GM18507 (cell line): Measurements from ENCODE around the gene ICE2.

Experiments
- DNase-seq: peaks from one replicate; pipeline ENCODE4 v3.0.0; 2011; ENCODE audit warnings: low read depth; ENCODE audit not compliant: insufficient read length; ENCODE audit errors: extremely low spot score
- FAIRE-seq: peaks from 2 replicates; lab custom pipeline; 2011; peaks lifted over from hg19 to GRCh38; lab: Jason Lieb, UNC

The ICE2 gene, protein sequence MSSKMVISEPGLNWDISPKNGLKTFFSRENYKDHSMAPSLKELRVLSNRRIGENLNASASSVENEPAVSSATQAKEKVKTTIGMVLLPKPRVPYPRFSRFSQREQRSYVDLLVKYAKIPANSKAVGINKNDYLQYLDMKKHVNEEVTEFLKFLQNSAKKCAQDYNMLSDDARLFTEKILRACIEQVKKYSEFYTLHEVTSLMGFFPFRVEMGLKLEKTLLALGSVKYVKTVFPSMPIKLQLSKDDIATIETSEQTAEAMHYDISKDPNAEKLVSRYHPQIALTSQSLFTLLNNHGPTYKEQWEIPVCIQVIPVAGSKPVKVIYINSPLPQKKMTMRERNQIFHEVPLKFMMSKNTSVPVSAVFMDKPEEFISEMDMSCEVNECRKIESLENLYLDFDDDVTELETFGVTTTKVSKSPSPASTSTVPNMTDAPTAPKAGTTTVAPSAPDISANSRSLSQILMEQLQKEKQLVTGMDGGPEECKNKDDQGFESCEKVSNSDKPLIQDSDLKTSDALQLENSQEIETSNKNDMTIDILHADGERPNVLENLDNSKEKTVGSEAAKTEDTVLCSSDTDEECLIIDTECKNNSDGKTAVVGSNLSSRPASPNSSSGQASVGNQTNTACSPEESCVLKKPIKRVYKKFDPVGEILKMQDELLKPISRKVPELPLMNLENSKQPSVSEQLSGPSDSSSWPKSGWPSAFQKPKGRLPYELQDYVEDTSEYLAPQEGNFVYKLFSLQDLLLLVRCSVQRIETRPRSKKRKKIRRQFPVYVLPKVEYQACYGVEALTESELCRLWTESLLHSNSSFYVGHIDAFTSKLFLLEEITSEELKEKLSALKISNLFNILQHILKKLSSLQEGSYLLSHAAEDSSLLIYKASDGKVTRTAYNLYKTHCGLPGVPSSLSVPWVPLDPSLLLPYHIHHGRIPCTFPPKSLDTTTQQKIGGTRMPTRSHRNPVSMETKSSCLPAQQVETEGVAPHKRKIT

DNA sequence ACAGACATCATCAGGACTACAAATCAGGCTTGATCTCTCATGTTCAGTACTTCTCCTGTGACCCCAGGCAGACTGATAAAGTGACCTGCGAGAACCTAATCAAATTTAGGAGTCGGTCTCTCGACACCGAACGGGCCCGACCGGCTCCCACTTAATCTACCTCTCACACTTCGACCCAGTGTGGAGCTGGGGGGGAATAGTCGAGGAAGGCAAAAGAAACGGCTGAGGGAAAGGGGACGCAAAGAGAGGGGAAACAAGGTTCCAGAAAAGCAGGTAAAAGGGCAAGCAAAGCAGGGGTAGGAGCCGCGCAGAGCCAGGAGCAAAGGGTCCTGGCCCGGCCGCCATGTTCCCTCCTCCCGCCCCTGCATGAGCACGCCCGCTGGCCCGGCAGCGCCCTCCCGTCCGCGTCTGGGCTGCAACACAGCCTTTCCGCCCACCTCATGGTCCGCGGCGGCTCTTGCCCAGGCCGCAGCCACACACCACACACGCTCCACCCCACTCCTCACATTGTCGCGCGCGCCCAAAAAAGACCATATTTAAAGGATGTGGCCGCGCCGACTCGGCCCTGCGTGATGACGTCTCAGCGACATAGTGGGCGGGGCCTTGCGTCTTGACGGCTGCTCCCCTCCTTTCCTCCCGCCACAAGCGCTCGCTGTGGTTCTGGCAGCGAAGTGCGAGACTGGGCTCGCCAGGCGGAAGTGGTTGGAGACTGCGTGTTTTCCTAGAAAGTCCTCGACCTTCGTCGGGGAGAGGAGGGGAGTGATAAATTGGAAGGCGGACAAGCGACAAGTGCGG is at the start of gene ICE2:
Gene ICE2, minus strand, starts transcription at position 577 of the 795 bp plus-strand sequence. CDS start 1,165 bp downstream, outside the sequence.
- DNase-seq (peak; percentile 82), FAIRE-seq (peak; percentile 95)

DNA sequence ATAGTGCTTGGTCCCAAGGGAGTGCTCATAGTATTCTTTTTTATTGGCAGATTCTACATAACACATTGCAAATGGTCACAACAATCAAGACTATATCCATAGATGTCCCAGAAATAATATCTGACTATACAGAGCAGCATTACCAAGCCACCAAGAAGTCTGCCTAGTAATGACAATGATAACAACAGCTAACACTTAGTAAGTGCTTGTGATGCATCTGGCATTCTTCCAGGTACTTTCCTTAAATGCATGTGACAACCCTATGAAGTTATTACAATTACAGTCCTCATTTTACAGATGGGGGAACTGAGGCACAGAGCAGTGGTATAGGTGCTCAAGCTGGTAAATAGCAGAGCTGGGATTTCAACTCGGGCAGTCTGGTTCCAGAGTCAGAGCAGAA is 49.6 kb upstream of the ICE2 start:
- no peak for DNase-seq

DNA sequence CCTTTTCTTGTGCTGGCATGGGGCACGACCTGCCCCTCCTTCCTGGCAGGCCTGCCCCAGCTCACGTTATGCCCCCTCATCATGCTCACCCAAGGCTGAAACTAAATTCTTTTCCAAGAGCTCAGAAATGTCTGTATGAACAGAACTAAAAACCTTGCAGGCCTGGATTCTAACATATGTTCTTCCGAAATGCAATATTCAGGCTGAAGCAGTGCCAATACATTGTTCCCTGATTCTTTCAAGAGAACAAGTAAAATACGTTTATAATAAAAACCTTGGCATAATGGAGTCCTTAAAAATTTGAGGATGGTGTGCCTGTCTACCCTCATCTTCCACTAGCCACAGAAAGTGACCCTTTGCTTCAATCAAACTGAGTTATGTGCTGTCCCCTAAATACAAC is 48.5 kb upstream of the ICE2 start:
- FAIRE-seq (no peak), DNase-seq (no peak)

More for the DNA sequence above, 49.6 kb upstream of the ICE2 start:
- peak; percentile 38 for FAIRE-seq

DNA sequence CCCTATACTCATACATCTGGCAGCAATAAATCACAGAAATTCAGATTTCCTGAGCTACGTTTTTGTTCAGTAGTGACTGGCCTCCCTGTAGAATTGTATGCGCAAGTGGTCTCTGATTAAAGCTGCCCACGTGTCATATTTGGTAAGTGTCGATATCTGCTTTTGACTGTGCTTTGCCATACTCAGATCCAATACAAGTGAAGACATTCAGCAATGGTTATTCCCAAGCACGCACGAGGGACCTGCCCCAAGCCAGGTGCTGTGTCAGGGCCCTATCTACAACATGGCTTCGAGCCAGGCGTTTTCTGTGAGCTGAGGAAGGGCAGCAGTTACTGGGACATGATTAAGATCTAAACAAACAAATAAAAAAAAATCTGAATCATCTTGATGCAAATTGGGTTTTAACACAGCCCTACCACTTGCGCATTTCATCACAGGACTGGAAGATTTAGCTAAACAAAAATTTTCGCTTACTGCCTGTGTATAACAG is 47.2 kb upstream of the ICE2 start:
- no peak for FAIRE-seq
- DNase-seq: no peak

DNA sequence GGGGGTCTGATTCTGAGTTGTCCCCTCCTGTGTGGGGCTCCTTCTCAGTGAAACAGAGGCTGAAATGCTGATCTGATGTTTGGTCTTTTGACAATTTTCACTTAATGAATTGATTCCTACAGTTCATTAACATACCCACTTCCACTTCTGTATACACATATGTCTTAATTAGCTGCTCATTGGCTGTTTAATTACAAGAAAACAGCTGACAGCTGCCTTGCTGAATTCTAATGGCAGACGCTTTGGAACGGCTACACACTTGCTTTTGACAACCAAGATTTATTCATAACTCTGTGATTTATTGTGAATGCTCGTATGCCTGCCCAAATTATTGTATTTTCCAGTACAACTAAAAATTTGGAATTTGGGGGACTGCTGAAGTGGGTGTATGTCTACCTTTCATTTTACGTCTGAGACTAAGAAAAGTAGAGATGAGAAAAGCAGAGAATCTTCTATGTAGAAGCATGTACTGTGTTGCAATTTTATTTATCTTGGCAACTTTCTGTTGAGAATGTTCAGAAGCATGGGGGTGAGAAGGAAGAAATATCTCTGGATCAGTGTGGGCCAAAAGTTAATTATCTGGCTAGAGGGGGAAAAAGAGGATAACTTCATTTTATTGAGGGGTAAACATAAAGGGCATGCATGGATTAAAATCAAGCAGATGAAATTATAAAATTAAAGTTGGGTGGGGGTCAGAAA is 46.5 kb upstream of the ICE2 start:
- DNase-seq (no peak), FAIRE-seq (no peak)

DNA sequence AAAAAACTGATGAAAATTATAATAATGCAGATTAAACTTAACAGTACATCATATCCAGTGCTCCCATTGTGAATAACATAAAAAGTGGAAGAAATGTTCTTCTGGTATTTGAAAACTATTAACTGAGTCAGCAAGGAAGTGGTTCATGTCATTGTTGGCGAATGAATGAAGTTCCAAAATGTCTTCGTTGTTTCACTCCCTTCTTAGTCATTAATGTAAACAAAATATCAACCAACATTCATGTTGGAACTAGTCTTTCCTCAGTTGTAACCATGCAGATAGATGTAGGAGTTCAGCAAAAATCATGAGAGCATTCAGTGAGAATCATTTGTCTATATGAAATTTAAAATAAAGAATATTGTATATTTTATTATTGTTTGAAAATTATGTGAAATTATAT is 44.1 kb upstream of the ICE2 start:
- FAIRE-seq (no peak), DNase-seq (no peak)

DNA sequence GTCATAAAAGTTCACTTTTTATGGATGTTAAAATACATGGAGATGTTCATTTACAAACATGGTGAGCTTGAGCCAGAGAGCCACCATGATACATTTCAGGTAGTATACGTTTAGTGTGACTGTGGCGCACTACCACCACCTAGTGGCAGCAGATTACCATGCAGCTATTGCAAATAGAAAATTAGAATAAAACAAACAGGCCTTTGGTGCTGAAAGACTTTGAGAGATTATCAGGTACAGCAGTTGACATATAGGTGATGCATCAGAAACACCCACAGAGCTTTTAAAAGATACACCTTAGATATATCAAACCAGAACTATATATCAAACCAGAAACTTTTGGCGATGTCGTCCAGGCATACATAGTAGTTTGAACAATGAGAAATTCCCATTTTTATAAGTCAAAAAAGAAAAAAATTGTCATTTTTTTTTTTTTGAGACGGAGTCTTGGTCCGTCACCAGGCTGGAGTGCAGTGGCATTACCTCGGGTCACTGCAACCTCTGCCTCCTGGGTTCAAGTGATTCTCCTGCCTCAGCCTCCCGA is 42.0 kb upstream of the ICE2 start:
- FAIRE-seq: peak; percentile 82
- DNase-seq: peak; percentile 22

DNA sequence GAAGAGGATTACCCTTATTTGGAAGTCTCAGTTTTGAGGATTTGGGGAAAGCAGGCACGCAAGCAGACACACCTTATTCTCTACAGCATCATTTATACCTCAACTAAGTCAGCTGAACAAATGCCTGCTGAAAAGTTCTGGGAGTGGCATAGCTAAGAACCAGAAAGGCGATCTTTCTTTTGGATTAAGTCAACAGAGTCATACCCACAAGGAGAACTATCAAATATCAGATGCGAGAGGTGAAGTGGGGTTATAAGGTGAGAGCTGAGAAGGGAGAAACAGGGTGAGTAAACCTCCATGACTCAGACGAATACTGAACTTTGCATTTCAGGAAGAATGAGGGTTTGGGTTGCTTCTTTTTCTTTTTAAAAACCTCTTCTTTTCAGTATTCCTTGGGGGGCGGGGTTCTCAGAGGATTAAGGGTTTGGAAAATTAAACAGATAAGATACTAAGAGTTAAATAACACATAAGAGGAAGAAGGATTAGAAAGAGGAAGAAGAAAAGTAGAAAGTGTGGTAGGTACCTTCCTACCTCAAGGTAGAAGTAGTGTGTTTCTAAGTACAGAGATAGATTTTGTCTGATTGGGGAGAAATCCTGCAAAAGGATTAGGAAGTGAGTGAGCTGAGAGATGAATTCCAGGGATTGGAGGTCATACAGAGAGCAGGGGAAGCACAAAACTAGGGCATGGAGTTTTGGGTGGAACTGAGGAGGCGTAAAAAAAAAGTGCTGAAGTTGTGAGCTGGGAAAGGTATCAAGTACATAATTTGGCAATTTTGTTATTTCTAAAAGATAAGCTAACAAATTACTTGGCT is 41.3 kb upstream of the ICE2 start:
- FAIRE-seq (peak; percentile 71), DNase-seq (no peak)

DNA sequence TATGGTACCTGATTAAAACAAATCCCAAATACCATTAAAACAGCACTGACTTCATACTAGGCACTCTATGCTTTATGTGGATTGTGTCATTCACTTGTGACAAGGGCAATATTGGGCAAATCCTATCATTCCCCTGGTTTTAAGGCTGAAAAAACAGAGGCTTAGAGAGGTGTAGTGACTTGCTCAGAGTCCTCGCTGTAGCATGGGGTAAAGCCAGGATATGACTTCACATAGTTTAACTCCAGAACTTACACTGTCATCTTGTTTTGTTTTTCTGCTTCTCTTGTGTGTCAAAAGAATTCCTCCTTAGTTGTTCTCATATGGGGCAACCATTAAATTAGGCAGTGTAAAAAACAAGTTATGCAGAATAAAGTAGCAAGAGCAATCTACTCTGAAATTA is 40.3 kb upstream of the ICE2 start:
- no peak for FAIRE-seq
- no peak for DNase-seq

DNA sequence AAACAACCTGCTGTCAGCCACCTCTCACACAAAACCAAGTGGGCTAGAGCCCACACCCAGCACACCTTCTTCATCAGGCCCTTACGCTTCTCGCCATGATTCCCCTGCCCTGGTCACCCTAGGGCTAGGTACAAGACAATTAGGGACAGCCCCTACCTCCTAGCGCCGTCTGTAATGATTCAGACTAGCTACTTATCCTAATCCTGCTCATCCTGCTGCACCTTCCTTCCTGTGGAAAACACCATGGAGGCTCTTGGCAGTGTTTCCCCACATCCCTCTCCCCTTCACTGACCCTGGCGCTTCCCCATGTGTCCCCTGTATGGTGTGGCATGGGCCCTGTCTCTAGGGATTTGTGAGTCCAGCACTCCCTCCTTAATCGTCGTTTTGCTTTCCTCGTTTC is 39.6 kb upstream of the ICE2 start:
- no peak for DNase-seq
- FAIRE-seq: no peak

DNA sequence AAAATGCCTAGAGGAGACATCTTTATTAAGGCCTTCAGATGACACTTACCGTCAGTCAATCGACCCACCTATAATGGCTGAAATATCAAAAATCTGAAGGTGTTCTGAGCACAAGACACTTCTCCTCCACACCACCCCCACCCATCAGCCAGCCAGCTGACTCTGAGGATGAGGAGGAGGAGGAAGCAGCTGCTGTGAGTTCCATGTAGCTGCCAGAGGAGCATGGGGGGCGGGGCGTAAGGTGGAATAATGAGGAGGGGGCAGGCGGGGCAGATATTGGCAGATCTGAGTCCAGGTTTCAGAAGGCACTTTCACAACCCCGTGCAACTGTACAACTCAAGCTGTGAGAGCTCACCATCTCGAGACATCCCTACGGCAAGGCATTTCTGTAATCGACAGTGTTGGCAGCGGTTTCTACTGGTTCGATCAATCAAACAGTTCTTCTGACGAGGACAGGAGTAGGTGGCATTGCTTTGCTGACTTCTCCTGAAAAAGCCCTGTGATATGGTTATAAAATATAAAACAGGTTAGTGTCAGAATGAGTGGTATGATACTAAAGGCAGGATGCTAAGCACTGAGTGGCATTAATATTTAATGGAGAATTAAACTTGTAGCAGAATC is 35.4 kb upstream of the ICE2 start:
- FAIRE-seq: no peak
- no peak for DNase-seq

DNA sequence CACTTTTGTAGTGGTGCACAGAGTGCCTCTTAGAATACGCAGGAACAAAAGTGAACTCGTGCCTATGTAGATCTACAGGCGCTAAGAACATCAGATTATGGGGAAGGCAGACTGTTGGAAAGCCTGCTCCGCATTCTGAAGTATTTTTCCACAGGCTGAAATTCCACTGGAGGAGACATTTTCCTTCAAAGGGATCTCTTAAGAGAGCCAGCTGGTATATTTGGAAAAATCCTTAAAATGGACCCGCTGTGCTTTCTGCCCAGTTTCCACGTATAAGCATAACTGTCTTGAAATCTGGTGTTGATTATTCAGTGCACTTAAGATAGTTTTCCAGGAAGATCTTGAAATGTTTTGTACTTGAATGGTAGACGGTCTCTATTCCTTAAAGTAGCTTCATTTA is 34.7 kb upstream of the ICE2 start:
- no peak for DNase-seq
- FAIRE-seq: no peak

DNA sequence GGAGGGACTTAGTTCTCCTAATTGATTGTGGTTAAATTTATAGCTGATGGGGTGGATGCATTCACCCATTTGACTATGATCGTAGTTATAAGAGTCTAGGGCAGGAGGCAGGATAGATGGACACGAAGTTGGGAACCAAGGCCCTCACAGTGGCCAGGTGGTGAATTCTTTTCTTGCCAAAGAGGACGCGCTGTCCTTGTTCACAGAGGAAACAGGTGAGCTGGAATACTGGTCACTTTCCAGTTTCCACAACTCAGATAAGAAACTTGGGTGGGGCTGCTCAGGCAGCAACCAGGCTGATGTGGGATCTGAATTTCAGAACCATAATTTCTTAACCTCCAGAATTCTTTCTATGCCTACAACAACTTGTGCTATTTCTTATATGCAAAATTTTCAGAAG is 34.0 kb upstream of the ICE2 start:
- no peak for FAIRE-seq

DNA sequence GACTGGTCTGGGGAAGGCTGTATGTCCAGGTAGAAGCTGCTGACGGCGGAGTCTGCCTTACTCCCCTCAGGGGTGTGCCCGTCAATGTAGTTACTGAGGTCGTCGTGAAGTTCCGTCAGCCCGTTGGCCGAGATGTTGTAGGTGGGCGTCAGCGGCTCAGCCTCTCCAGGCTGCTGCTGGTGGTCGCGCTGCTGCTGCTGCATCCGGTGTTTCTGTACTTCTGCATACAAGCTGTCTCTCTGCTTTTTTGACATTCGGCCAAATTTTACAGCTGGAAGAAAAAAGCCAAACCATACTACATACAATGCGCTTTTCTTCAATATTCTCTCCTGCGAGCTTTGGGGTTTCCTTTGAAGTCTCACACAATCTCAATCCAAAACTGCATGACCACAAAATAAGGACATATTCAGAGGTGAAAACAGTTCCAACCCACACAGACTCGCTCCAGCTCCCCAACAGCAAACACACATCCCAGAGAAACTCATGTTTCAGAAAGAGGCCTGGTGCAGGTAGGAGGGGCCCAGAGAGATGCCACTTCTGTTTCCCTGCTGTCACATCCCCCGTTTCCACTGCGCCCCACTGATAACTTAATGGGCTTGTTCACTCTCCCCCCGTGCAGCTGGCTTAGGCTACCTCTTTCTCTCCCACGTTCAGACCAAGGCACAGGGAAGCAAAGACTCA is 32.5 kb upstream of the ICE2 start:
- no peak for FAIRE-seq
- no peak for DNase-seq

More for the DNA sequence above, 34.0 kb upstream of the ICE2 start:
- DNase-seq: no peak

DNA sequence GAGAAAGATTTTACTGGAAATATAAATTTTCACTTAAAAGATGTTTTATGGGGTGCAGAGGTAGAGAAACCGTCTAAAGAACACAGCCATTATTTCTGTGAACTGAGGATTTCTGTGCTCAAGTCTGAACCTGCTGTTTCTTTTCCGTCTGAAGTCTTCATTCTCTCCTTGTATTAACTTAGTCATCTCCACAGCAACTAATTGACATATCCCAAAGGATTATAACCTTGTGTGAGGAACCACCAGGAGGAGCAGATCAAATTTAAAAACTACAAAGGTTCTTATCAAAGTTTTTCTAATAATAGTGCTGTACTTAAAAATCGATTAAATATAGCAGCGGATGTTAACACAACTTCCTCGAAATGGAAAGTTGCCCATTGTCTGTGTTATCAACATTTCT is 31.1 kb upstream of the ICE2 start:
- DNase-seq (no peak), FAIRE-seq (no peak)

DNA sequence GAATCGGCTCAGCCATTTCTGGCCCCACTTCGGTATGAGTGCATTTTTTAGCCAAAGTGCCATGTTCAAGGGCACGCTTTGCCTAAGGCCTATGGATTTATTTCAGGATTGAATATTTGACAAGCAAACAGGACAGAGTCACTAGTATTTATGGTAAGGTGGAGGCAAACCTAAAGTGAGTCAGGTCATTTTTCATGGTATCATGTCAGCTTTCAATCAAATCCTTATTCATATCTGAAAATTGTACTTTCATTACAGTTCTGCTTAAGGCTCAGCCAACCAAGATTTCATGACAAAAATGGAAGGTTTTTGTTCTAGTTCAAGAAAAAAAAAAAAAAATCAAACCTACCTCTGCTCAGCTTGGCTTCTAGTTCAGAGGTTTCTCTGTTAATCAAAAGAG is 30.5 kb upstream of the ICE2 start:
- DNase-seq (no peak), FAIRE-seq (no peak)

DNA sequence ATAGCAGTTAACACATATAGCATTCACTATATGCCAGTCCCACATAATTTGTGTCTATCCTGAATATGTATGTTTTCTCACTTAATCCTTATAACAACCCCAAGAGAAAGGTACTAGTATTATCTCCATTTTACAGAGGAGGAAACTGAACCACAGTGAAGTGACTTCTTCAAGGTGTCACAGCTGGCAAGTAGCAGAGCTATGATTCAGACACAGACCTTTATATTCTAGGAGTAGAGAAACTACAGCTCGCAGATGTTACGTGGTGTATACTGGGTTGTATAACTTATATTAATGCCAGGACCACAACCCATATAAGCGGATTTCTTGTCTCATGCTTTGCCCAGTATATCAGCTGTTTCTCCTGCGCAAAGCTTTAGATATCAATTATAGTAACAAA is 29.5 kb upstream of the ICE2 start:
- DNase-seq (no peak), FAIRE-seq (no peak)
